Effector CD4-positive, alpha-beta T cell (primary cell): ENCODE data around the gene CPZ.

Experiments
- DNase-seq: peaks from one replicate; pipeline ENCODE4 v3.0.0-alpha.2; 2020

The CPZ gene

GRCh38 chr4:8581094-8581861 is 11.3 kb upstream of the CPZ start:
- DNase-seq, result no peak

- no peak for DNase-seq
Observed at GRCh38 chr4:8582016-8582415, 10.5 kb upstream of the CPZ start.

GRCh38 chr4:8582436-8582835 is 10.1 kb upstream of the CPZ start:
- no peak for DNase-seq

- DNase-seq, result no peak
Observed at GRCh38 chr4:8582941-8583654, 9.5 kb upstream of the CPZ start.

DNA sequence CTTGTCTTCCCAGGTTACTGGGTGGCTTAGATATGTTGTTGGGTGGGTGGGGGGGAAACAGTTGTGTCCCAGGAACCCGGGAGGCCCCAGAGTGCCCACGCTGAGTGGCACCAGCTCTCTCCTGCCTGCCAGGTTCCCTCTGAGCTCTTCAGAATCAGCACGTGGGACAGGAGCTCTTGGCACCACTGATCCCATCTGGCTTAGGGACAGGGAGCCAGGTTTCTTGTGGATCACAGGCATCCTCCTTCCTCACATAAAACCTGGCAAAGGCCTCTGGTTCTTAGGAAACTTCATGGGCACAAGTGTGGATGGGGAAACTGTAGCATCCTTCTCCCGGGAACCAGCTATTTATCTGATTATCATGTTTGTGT is 8.9 kb upstream of the CPZ start:
- DNase-seq, result no peak

DNA sequence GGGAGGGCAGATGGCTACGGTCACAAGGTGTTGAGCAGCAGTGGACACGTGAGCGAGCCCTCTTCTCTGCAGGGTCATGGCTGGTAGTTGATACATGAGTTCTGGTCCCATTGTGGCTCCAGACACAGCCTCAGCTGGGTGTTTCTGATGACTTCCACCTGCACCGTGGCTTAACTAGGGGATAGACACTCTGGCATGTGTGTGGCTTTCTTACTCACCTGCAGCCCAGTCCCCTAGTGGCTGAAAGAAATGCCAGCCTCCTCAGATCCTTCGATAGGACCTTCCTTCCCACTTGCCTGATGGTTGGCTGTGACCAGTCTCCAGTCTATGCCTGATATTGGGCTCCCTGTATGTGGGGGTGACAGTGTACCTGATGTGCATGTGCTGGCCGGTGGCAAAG is 7.4 kb upstream of the CPZ start:
- DNase-seq, result no peak

DNA sequence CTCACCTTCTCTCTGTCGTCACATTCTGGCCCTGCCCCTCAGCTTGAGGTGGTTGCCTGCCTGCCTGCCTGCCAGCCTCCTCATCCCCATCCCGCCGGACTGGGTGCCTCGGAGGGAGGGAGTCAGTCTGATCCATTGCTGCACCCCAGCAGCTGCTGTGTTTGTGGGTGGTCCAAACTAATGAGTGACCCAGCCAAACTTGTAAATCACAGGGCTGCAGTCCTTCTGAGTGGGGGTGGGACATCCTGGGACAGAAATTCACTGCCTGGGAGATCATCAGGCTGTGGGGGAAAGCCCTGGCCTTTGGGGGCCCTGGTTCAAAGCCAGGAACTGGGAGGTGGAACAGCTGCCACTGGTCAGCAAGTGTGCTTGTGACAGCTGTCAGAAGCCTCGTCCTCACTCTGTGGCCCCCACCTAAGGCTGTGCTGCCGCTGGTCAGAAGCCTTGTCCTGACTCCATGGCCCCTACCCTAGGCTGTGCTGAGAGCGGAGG is 6.8 kb upstream of the CPZ start:
- no peak for DNase-seq

GRCh38 chr4:8586246-8586645 is 6.3 kb upstream of the CPZ start:
- DNase-seq, result no peak

DNA sequence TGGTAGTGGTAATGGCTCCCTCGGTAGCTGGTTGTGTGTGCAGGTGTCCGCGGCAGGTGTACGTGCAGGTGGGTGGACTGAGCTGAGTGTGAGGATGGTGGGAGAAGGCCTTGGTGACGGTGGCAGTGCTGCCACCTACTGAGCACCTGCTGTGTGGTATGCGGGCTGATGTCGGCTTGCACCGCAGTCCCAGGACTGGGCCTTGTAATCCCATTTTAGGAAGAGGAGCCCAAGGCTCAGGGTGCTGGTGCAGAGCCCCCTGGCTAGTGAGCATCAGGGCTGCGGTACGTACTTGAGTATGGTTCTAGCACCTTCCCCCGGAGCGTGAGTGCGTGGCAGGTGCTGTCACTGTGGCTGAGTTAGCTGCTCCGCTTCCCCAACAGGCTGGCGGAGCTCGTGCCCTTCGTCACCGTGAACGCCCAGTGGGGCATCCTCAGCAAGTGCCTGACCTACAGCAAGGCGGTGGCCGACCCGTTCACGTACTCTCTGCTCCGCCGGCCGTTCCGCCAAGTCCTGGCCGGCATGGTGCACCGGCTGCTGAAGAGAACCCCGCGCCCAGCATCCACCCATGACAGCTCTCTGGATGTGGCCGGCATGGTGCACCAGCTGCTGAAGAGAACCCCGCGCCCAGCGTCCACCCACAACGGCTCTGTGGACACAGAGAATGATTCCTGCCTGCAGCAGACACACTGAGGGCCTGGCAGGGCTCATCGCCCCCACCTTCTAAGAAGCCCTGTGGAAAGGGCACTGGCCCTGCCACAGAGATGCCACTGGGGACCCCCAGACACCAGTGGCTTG is 5.7 kb upstream of the CPZ start:
- no peak for DNase-seq

DNA sequence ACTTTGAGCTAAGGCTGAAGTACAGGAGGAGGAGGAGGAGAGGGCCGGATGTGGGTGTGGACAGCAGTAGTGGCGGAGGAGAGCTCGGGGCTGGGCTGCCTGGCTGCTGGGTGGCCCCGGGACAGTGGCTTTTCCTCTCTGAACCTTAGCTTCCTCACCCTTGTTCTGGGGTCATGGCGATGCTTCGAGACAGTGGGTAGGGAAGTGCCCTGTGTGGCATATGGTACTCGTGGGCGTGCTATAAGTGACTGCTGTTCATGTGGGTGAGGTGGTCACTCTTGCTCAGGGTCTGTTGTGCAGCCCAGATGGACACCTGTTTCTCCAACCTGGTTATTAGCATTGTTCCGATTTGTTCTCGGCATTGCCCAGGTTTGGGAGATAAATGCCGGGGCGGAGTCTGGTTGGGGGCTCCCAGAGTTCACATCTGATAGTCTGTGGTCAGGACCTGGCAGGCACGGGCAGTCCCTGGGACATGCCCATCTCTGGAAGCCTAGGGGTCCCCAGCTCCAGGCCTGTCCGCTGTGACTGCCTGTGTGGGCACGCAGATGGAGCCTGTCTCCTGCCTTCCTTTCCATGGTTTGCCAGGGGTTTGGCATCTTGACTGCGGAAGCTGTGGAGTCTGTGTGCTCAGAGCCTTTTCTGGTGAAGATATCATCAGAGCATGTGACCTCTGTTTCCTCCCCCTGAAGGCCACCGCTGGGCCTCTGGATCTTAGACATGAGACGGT is 4.9 kb upstream of the CPZ start:
- DNase-seq, result no peak

DNA sequence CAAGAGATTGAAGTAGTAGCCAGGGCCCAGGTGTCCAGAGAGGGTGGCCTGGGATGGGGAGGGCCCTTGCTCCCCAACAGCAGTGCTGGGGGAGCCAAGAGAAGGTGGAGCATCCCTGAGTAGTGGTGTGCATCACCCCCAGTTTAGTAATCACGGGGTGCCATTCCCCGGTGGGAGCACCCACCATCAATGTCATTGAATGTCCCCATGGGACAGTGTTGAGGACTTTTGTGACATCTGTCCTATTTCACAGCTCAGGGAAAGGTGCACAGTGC is 4.4 kb upstream of the CPZ start:
- DNase-seq, result no peak

- DNase-seq, result no peak
Observed at GRCh38 chr4:8589336-8589735, 3.2 kb upstream of the CPZ start.

DNA sequence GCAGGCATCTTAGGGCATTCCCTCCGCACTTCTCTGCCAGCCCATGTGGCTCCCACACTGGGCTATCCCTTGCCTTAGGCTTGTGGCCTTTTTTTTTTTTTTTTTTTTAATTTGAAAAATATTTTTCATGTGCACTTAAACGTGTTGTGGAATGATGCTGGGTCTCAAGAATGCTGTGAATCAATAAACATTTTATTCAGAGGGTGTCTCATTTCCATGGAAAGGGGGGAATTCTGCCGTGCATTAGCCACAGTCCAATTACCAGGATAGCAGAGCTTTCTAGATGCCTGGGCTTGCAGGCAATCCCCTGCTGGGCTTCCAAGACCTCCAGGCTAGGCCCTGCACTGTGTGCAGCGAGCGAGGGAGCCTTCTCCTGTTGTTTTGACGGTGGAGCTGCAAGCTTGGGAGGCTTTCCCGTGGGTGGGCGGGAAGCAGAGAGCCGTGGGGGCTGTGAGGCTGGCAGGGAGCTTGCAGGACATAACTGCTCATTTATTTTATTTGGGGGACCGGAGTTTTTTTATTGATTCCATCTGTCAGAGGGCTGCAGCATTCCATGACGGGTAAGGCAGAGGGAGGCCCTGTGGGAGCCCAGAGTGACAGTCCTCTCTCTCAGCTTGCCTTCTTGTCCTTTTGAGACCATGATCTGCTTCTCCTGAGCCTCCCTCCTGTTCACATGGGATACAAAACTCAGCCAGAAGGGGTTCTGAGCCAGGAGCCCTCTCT is 2.6 kb upstream of the CPZ start:
- DNase-seq, result no peak

DNA sequence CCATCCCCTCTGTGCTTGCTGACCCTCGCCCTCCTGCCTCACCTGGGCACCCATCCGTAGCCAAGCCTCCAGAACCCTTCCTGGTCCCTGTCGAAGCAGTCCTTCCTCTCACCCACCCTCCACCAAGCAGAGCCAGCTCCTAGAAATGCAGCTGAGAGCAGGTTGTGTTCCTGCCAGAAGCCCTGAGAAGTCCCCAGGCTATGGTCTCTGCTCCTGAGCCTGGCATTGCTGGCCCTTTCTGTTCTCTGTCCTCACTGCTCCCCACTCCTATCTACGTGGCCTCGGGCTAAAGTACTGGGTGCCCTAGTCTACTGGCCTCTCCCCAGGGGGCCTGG is 2.1 kb upstream of the CPZ start:
- no peak for DNase-seq

GRCh38 chr4:8591114-8591513 is 1.5 kb upstream of the CPZ start:
- DNase-seq, result no peak

- DNase-seq, result no peak
Observed at GRCh38 chr4:8591626-8592365, 769 bp upstream of the CPZ start.

GRCh38 chr4:8593264-8594096 is 915 bp downstream of the CPZ start:
- no peak for DNase-seq

DNA sequence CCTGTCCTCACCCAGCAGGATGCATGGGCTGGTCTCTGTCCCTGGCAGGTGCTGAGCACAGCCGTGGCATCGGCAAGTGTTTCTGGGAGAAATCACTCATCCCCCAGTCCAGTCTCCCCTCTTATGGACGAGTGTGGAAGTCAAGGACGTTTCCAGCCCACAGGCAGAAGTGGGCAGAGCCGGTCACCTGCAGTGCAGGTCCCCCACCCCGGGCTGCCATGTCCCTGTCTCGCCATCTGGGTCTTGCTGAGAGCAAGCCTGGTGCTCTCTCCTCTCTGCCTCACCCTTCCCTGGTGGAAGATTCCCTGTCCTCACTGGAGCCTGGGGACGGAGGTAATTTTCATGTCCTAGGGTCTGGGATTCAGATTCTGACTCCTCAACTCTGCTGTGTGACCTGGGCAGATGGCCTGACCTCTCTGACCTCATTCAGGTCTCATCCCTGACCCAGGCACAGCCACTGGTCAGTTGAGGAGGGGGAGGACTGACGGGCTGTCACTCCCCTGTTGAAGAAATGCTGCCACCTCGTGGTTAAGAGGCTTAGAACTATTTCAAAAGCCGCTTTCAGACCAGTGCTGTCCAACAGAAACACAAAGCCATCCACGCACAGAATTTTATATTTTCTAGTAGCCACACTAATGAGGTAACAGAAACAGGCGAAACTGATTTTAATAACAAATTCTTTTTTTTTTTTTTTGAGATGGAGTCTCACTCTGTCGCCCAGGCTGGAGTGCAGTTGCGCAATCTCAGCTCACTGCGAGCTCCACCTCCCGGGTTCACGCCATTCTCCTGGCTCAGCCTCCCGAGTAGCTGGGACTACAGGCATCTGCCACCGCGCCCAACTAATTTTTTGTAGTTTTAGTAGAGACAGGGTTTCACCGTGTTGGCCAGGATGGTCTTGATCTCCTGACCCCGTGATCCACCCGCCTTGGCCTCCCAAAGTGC is 1.8 kb downstream of the CPZ start:
- no peak for DNase-seq

DNA sequence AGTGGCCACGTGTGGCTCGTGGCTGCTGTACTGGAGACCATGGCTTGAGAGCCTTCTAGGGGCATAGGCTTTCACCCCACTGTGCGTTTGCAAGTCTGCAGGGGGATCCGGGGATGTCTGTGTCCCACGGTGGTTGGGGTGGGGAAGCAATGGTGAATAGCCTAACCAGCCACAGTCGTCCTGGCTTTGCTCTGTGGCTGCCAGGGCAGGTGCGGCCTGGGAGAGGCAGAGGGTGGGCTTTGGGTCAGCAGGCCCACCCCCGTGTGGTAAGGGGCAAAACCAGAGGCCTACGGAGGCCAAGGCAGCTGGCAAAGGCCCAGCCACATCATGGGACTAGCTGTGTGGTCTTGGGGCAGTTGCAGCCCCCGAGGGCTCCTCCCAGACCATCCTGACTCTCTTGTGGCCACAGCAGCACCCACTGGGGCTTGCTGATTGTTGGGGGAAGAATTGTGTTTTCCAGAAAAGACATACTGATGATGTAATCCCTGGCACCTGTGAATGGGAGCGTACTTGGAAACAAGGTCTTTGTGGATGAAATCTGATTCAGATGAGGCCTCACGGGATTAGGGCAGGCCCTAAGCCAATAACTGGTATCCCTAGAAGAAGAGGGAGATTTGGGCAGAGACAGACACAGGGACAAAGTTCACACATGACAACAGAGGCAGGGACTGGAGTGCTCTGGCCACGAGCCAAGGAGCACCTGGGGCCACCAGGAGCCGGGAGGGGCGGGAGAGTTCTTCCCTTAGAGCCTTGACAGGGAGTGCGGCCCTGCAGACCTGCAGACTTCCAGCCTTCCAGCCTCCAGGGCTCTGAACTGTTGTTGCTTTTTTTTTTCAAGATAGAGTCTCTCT is 2.9 kb downstream of the CPZ start:
- DNase-seq, result no peak
